Calu3 (cell line): ENCODE results near the gene UGT1A10. TPM values are rescaled to one million over a fixed set of nuclear protein-coding genes. Genes with fewer than 3 reads are reported as not detected.

Source experiments
- BruUV-seq: library from RNA; stranded (reverse); fragments of 400-500 nt; replicated peaks from 2 replicates; lab custom pipeline; 2021; lab: Mats Ljungman, UMichigan
- CTCF ChIA-PET: fragments of 300-600 bp; sonication (Branson Sonifier 250); formaldehyde crosslinking; loops from one replicate; lab custom pipeline; 2022; ENCODE audit warnings: antibody characterized with exemption; lab: Charles Lee
- DNase-seq: peaks from one replicate; pipeline ENCODE4 v3.0.0; 2022
- H3K27ac Mint-ChIP-seq: one replicate; pipeline ENCODE4 v1.8.0; 2022; ENCODE audit warnings: mixed read lengths; ENCODE audit not compliant: unreplicated experiment
- H3K27me3 Mint-ChIP-seq: one replicate; pipeline ENCODE4 v1.8.0; 2022; ENCODE audit warnings: mixed read lengths; ENCODE audit not compliant: unreplicated experiment
- H3K36me3 Mint-ChIP-seq: one replicate; pipeline ENCODE4 v1.8.0; 2022; ENCODE audit warnings: mild to moderate bottlenecking, moderate library complexity, mixed read lengths; ENCODE audit not compliant: insufficient read depth, unreplicated experiment
- H3K4me1 Mint-ChIP-seq: one replicate; pipeline ENCODE4 v1.8.0; 2022; ENCODE audit warnings: mild to moderate bottlenecking, low read depth, mixed read lengths; ENCODE audit not compliant: unreplicated experiment
- H3K4me3 Mint-ChIP-seq: one replicate; pipeline ENCODE4 v1.8.0; 2022; ENCODE audit warnings: mild to moderate bottlenecking, low read depth, moderate library complexity, mixed read lengths; ENCODE audit not compliant: unreplicated experiment
- H3K9me3 Mint-ChIP-seq: one replicate; pipeline ENCODE4 v1.8.0; 2022; ENCODE audit warnings: low read depth, mixed read lengths; ENCODE audit not compliant: unreplicated experiment
- intact Hi-C: fragments of 100-400 bp; cut with micrococcal nuclease; formaldehyde crosslinking; loops from one replicate; pipeline ENCODE4 v1.10.0; 2022; ENCODE audit not compliant: unreplicated experiment
- total RNA-seq: library from RNA; stranded (reverse); gene quantifications from 2 replicates; pipeline ENCODE4 v1.2.3, GENCODE V29; 2022
- TF ChIP-seq, protein P1 (sequence below): fragments of 200-600 bp; IDR thresholded peaks from one replicate; pipeline ENCODE4 v1.8.0; 2022; ENCODE audit warnings: antibody characterized with exemption; ENCODE audit not compliant: unreplicated experiment

Gene UGT1A10
- total RNA-seq, 1 experiment from 2014 or later, result 107 TPM

DNA sequence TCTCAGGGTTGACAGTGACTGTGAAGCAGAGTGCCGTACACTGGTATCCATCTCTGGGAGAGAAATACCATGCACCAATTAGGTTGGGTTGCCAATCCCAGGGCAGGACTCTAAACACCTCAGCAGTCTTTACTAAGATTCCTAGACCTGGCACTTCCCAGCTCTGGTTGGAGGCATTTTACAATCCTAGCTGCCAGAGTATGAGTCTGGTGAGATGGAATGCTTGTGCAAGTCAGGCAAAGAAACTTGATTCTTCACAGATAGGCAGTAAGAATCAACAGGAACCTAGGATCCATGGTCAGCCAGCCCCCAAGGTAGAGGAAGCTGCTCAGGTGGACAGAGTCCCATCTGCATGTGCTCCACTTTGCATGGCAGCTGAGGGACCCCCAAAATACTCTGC, 70.5 kb downstream of the UGT1A10 start:
- DNase-seq, result peak; percentile 10
- CTCF ChIA-PET, result interaction anchor here (0.6 to 1.3 kb wide), 4 partner anchors 9 to 126 kb away, joined by 3 to 4 read pairs (median 4); partner anchors contain the start of gene UGT1A1
- no TSS peak for BruUV-seq

DNA sequence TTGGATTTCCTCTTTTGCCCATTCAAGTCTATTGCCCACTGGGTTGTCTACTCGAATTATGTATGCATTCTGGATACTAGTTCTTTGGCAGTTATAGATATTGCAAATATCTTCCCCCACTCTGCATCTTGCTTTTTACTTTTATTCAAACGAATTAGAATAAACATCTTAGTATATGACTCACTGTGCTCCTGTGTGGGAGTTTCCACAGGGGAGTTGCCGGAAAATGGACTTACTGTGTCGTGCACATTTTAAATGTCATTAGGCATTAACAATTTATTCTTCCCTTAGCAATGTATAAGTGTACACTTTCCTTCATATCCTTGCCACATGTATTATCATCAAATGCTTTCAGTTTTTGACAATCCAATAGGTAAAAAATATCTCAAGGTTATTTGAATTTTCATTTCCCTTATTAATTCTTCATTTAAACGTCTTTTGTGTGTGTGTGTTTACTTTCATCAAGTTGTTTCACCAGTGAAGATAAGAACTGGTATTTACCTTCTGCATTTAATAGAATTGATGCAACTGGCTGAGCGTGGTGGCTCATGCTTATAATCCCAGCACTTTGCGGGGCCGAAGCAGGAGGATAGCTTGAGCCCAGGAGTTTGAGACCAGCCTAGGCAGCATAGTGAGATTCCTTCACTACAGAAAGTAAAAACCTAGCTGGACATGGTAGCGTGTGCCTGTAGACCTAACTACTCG, 71.8 kb downstream of the UGT1A10 start:
- H3K27ac Mint-ChIP-seq, result peak overlapping the region; percentile 53
- no peaks in the 10 kb centered on the region for H3K27me3 Mint-ChIP-seq
- peak overlapping the region; percentile 38 for H3K4me3 Mint-ChIP-seq
- H3K4me1 Mint-ChIP-seq, result peaks cover 93% of the 10 kb centered on the region
- H3K9me3 Mint-ChIP-seq, result no peaks in the 10 kb centered on the region
- TF ChIP-seq, protein P1, sequence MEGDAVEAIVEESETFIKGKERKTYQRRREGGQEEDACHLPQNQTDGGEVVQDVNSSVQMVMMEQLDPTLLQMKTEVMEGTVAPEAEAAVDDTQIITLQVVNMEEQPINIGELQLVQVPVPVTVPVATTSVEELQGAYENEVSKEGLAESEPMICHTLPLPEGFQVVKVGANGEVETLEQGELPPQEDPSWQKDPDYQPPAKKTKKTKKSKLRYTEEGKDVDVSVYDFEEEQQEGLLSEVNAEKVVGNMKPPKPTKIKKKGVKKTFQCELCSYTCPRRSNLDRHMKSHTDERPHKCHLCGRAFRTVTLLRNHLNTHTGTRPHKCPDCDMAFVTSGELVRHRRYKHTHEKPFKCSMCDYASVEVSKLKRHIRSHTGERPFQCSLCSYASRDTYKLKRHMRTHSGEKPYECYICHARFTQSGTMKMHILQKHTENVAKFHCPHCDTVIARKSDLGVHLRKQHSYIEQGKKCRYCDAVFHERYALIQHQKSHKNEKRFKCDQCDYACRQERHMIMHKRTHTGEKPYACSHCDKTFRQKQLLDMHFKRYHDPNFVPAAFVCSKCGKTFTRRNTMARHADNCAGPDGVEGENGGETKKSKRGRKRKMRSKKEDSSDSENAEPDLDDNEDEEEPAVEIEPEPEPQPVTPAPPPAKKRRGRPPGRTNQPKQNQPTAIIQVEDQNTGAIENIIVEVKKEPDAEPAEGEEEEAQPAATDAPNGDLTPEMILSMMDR, result no peak
- no TSS peak for BruUV-seq
- CTCF ChIA-PET, result interaction anchor here (0.6 kb wide), 1 partner anchor 110 kb away, joined by 3 read pairs; no protein-coding TSS in a partner anchor
- intact Hi-C loops, result loop anchor here (5.0 to 10.0 kb wide), 3 partner anchors 127 to 301 kb away; no protein-coding TSS in a partner anchor
- H3K36me3 Mint-ChIP-seq, result peaks cover 57% of the 10 kb centered on the region
- peak; percentile 19 for DNase-seq

More for the DNA sequence above, 70.5 kb downstream of the UGT1A10 start:
- intact Hi-C loops, result loop anchor here (5.0 to 10.0 kb wide), 3 partner anchors 128 to 299 kb away; no protein-coding TSS in a partner anchor
- Mint-ChIP-seq H3K4me3 (no peak overlapping the region), H3K27me3 (no peaks in the 10 kb centered on the region), H3K4me1 (peaks cover 93% of the 10 kb centered on the region), H3K27ac (no peak overlapping the region), H3K36me3 (peaks cover 45% of the 10 kb centered on the region), H3K9me3 (no peaks in the 10 kb centered on the region)
- TF ChIP-seq, protein P1, result no peak

DNA sequence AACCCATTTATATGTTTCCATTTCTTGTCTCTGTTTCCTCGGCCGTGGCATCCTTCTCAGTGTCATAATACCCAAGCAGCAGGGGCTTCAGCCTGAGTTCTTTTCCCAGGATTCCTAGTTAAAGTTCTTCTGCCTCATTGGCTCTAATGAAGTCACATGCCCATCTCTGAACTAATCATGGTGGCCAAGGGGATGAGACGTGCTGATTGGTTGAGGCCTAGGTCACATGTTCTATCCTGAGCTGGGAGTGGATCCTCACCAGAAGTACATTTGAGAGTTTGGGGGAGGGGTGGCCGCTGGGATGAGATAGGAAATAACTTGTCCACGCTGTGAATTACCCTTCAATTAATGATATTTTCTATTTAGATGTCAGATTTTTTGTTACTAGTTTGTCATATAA, 72.7 kb downstream of the UGT1A10 start:
- intact Hi-C loops, result loop anchor here (5.0 to 10.0 kb wide), 3 partner anchors 126 to 302 kb away; no protein-coding TSS in a partner anchor
- CTCF ChIA-PET, result interaction anchor here (0.6 kb wide), 2 partner anchors 111 to 330 kb away, joined by 3 read pairs; no protein-coding TSS in a partner anchor
- H3K4me1 Mint-ChIP-seq, result peaks cover 89% of the 10 kb centered on the region

DNA sequence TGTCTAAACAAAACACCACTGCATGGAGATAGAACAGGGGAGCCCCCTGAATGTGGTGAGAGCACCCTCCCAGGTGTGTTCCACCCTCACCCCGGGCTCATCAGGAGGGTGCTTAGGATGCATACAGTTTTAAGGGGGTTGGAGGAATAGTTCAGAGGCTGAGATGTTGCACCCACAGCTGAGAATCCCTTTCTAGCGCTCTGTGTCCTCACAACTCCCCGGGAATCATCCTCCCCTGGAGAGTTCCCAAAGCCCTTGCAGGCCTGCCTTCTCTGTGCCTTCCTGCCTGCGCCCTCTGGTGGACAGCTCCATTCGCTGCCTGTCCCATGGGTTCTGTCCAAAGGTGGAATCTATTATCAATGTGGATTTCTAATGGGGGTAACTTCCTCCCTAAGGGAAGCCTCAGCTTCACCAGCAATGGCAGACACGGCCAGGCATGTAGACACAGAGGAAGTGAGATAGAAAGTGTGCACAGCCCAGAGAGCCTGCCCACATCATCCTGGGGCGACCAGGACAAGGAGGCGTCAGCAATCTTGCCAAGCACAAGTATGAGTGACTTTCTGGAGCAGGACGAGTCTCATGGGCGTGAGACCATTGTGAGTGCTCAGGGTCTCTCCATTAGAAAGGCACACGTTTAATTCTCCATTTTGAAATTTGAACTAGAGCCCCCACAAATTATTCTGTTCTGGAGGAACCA, 75.2 kb downstream of the UGT1A10 start:
- H3K36me3 Mint-ChIP-seq, result peaks cover 49% of the 10 kb centered on the region
- peaks cover 70% of the 10 kb centered on the region for H3K4me1 Mint-ChIP-seq
- H3K4me3 Mint-ChIP-seq, result no peak overlapping the region
- no peaks in the 10 kb centered on the region for H3K9me3 Mint-ChIP-seq
- DNase-seq, result peak; percentile 90
- TF ChIP-seq, protein P1, result peak; percentile 86
- H3K27me3 Mint-ChIP-seq, result no peaks in the 10 kb centered on the region
- H3K27ac Mint-ChIP-seq, result no peak overlapping the region
- BruUV-seq, result no TSS peak
- intact Hi-C loops, result no loop called here
- CTCF ChIA-PET, result interaction anchor here (0.8 to 1.7 kb wide), 4 partner anchors 69 to 154 kb away, joined by 3 read pairs; no protein-coding TSS in a partner anchor

More for the DNA sequence above, 72.7 kb downstream of the UGT1A10 start:
- H3K9me3 Mint-ChIP-seq, result no peaks in the 10 kb centered on the region
- BruUV-seq, result no TSS peak
- no peaks in the 10 kb centered on the region for H3K27me3 Mint-ChIP-seq
- H3K4me3 Mint-ChIP-seq, result peak overlapping the region; percentile 38
- peaks cover 61% of the 10 kb centered on the region for H3K36me3 Mint-ChIP-seq
- DNase-seq, result no peak
- TF ChIP-seq, protein P1, result no peak
- peak overlapping the region; percentile 53 for H3K27ac Mint-ChIP-seq
